Measurements from ENCODE around the gene IRAK1.

IRAK1 gene

GRCh38 chrX:153969904-153970356 is 49.8 kb downstream of the IRAK1 start:
- DNase-seq, result no peak

- no peak for DNase-seq
Measured at GRCh38 chrX:153969125-153969903, 50.4 kb downstream of the IRAK1 start.

DNA sequence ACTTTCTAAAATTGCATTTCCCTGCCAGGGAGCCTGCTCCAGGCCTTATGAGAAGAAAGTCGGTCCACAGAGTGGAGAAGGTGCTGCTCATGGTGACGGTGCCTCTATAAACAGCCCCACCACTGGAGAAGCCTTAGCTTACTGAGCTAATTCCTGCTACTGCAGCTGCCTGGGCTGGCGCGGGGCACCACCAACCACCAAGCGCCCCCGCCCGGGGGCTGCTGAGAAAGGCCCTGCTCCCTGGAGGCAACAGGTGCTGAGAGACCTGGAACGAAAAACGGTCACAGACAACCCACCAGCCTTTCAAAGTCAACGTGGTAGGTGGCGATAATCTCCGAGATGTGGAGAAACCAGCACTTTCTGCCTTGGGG is 51.0 kb downstream of the IRAK1 start:
- DNase-seq, result peak in 1 of 2 experiments; percentile 47

- DNase-seq, result no peak
Measured at GRCh38 chrX:153968255-153968654, 51.4 kb downstream of the IRAK1 start.

DNA sequence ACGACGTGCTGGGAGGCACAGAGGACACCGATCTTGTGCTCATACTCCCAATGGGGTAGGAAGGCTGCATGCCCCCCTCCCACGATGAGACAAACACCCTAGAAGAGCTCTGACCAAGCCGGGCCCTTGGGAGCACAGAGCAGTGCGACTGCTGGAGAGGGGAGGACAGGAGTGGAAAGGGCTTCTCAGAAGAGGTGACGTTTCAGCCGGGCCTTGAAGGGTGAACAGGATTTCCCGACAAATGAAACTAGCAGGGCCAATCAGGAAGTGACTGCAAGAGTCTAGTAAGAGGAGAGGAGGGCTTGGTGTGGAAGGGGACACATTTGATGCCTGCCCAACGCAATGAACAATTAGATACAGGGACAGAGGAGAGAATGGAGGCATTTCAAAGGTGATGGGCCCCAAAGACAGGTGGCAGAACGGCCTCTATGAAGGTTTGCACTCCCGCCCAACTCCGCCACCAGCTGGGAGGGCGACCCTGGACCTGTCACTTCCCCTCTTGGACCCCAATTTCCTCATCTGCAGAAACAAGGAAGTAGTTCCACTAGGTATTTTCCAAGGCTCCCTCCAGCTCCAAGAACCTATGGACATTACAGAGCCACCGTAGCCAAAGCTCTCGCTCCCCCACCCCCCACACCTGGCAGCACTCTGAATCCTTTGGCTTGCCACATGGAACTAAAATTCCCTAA is 52.0 kb downstream of the IRAK1 start:
- peak in 1 of 2 experiments; percentile 48 for DNase-seq

DNA sequence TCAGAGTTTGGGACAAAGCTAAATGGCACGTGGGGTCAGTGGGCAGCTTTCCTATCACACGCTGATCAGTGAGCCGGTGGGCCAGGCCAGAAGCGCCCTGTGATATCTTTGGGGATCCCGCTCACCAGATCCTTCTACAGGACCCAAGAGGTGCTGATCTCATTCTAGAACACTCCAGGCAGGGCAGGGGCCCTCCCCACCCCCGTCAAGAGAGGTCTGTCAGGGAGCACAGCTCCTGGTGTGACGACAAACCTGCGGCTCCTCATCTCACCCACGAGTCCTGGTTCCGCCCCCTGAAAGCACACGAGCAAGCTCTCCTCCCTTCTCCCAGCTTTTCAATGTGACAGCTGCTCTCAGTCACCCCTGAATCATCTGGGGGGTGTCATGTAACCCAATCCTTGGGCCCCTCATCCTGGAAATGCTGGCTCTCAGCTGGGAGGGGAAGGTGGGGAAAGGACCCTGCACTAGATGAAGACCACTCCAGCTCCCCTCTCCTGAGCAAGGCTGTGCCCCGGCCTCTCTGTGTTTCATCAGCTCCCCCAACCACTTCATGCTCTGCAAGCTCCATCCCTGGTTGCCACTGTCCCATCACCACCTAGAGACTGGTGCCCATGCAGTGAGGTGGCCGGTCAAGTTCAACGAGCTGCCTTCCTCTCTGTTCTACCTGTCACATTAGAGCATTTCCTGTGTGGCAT is 52.7 kb downstream of the IRAK1 start:
- DNase-seq, result peak; percentile 61 to 71

GRCh38 chrX:153966283-153966688 is 53.4 kb downstream of the IRAK1 start:
- no peak for DNase-seq

- DNase-seq, result no peak
Measured at GRCh38 chrX:153965406-153965805, 54.3 kb downstream of the IRAK1 start.

GRCh38 chrX:153964105-153964504 is 55.6 kb downstream of the IRAK1 start:
- no peak for DNase-seq

GRCh38 chrX:153963546-153963945 is 56.2 kb downstream of the IRAK1 start:
- no peak for DNase-seq

- DNase-seq, result no peak
Measured at GRCh38 chrX:153961292-153961691, 58.4 kb downstream of the IRAK1 start.

DNA sequence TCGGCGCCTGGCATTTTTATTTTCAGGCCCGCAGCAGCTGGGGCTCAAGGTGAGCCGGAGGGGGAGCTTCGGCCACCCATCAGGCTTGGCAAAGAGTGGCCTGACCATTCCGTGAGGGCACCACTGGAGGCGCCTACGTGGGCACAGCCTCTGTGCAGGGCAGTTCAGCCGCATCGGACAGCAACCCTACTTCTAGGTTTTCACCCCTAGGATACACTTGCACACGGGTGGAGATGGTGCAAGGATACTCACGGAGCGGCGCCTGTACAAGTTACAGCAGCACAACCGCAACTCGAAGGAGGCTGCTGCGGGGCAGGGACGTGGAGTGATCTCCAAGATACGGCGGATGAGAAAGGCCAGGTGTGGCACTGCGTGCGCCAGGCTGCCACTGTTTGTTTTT is 58.9 kb downstream of the IRAK1 start:
- no peak for DNase-seq
